Urothelium cell line (cell line): ENCODE data around the gene SUB1.
"Not testable (repeated sequence)": the region's sequence is repeated elsewhere in the genome, so short reads cannot be mapped to it uniquely, and the experiment has no call there.

Source experiments
- DNase-seq: peaks from one replicate; pipeline ENCODE4 v3.0.0; 2011; ENCODE audit warnings: low spot score, mixed read lengths
- FAIRE-seq: peaks from 2 replicates; lab custom pipeline; 2011; peaks lifted over from hg19 to GRCh38; lab: Jason Lieb, UNC

The SUB1 gene

DNA sequence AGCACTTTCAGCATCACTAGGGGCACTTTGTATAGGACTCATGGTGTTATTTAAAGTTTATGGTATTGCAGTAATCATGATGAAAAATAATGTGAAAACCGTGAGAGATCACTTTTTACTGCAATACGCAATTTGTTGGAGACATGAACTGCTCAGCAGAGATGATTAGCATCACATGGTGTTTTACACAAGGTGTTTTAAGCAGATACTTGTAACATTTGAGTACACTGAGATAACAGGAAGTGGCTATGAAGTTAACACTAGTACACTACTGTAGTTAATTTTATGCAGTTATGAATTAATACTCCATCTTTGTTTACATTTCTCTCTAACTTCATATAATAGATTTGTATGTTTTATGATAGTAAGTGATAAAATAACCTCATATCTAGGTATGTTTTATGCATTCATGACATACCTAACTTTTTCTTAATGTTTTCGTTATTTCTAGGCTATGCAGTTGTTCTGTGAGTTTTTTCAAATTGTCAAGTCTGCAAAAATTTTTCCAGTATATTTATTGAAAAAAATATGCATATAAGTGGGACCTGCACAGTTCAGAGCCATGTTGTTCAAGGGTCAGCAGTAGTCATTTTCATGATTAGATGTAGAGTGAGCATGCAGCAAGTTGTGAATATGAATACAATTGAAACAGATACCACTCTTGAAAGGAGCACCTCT is 13.0 kb downstream of the SUB1 start:
- FAIRE-seq, result no peak
- DNase-seq, result no peak

DNA sequence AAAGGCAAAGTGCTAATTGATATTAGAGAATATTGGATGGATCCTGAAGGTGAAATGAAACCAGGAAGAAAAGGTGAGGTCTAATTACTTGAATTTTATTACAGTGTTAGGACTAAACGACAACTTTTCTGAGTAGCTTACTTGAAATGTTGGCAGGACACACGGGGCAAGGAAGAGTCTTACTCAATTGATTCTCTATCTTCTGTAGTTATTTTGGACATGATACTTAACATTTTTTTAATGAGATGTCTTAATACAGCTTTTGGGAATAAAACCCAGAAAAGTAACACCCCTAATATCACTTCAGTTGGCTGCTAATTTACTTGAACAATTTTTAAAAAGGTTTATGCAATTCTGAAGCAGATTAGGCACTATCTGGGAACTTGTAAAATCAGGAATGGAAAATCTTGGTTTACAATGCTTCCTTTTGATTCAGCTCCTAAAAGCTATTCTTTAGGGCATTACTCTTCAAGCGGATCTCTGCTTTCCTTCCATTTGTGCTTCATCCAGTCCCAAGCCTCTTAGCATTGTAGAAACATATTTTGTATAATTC is 13.7 kb downstream of the SUB1 start:
- DNase-seq (no peak), FAIRE-seq (no peak)

DNA sequence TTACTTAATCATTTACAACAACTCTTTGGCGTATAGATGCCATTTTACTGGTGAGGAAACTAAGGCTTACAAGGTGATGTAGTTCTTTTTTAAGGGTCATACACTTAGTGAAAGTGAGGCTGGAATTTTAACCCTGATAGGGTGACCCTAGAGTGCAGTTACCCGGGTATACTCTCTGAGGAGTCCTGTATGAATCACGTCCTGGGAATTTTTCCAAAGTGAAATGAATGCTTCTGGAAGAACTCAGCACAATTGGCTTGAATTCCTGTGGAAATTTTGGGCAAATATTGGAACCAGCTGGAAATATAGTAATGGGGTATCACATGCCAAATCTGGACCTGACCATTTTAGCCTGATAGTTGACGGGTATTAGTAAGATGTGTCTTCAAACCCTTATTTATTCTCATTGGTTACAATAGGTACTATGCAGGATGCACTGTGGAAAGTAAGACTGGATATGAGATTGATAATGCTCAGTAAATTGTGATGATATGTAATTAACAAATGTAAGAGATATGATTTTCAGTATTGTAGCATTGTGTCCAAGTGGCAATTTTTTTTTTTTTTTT is 14.8 kb downstream of the SUB1 start:
- peak; percentile 73 for DNase-seq

DNA sequence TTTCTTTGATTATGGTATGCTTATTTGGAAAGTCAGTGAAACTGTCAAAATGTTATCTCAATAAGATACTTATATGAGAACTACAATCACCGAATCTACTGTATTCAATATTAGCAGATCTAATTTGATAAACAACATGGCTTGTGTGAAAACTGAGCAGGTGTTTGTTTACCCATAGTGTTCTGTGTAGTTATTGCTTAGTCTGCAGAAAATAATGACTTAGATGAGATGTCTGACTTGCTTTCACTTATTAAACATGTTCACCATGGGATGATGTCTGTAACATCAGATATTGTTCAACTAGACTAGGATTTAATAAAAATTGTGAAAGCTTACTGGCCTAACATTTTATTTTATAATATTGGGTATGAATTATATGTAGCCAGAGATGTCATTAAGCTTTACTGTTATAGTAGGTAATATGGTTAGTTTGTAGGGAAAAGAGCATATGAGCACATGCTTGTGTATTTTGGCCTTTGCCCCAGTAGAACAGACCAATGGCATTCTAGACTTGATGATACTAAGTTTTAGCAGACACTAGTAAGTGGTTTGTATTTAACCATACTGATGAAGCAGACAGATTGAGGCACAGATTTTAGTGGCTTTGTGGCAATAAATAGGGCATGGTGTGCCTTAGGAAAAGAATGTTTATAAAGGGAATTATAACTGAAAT is 16.4 kb downstream of the SUB1 start:
- DNase-seq (no peak), FAIRE-seq (no peak)

More for the DNA sequence above, 14.8 kb downstream of the SUB1 start:
- peak; percentile 32 for FAIRE-seq

DNA sequence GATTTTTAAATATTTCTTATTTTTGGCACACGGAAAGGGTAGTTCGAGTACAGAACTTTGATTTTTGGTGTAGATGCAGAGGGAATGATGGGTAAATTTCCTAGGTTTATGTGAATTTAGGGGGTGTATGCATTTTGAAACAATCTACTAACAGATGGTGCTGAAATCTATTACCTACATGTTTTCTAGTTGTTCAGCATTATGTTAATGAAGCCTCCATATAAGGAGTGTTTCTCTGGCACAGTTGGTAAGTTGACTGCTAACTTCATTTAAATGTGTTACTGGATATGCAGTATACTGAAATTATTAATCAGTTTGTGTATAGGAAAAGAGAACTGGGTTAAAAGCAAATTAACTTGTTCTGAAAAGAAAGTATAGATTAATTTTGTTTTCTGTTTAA is 17.5 kb downstream of the SUB1 start:
- no peak for FAIRE-seq
- DNase-seq, result no peak

DNA sequence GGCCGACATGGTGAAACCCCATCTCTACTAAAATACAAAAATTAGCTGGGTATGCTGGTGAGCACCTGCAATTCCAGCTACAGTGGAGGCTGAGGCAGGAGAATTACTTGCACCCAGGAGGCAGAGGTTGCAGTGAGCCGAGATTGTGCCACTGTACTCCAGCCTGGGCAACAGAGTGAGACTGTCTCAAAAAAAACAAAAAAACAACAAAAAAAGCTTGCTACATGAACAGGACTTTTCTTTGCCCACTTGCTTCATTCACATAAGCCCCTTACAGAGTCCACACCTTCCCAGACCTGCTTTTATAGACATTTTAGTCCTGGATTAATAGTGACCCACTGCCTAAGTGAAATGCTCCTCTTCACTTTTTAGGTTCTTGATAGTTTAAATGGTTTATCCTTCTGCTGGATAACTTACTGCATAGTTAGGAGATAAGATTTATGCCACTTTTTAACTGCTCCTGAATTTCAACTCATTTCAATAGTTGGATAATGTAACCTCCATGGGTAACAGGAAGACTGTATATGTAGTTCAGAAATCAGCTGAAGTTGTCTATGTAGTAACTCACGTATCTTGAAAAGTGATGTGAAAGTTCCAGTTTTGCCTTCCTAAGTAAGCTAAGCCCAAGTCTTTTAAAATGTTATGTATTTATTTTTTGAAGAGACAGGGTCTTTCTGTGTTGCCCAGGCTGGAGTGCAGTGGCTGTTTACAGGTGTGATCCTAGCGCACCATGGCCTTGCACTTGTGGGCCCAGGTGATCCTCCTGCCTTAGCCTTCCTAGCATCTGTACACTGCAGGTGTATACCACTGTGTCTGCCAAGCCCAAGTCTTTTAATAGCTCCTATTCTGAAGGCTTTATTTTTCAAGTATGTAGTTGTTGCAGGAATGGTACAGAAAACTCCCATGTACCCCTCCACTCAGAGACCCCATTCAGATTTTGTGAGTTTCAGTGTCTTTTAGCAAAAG is 19.7 kb downstream of the SUB1 start:
- DNase-seq, result no peak
- FAIRE-seq, result peak; percentile 50

DNA sequence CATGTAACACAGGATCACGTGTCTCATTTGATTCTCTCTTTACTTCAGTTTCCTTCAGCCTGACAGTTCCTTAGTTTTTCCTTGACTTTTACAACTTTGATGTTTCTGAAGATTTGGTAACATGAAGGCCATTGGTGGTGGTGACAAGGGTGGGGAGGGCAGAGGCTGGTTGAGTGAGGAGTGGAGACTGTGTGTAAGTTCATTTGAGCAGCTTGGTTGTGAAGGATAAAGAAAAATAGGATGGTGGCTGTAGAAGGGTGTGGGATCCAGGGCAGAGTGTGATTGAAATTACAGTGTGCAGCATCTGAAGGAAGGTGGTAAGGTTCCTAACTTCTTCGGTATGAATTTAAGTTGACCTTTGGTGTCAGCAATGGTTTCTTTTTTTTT is 20.4 kb downstream of the SUB1 start:
- no peak for FAIRE-seq
- DNase-seq, result no peak

DNA sequence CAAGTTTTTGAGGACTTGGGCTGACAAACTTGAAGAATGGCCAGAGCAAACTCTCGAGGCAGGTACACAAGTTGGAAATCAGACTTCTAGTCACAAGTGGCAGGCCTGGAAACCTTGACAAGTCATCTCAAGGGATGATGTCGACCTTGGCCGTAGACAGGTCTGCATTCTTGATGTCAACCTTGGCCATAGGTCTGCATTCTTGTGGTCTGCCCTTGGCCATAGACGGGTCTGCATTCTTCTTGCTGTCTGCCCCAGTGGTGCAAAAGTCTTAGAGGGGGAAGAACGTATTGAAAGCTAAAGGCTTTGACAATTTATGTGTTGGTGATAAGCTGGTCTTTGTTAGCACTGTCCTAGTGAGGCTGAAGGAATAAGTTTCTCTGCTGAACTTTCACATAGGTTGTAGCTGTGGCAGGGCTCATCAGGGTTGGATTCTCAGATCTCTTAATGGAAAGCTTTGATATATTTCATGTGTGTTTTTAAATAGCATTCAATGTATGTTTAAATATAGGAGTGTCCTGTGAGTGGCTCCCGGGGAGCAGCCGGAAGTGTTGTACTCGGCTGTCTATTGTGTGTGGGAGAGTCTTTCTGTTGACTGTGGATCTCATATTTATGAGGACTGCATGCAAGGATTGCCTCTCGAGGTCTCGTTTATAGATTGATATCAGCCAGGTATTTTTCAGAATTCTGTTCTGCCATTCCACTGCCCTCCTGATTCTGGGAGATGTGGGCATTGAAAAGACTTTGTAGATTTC is 27.0 kb downstream of the SUB1 start:
- FAIRE-seq (peak; percentile 81), DNase-seq (peak; percentile 23)

DNA sequence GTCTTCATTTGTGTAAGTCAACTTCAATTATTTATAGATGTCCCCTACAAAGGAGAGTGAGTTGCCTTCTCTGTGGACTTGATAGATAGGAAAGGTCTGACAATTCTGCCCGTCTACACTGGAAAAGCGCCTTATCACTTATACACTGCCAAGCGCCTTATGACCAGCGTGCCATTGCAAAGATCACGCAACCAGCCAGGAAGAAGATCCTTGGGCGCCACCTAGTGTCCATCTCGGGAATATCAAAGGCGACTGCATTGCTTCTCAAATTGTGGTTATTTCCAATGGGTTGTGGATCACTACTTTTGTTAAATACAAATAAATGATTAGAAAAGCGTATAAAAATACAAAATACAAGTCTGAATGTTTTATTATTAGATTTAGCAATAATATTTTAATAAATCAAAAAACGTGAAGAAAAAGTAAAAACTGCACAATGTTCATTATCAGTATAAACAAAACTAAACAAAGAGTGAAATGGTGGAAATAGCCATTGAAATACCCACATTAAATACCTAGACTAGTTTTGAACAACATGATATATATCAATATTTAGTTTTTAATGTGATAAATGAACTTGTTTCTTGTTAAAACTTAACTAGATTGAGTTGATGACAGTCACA is 27.8 kb downstream of the SUB1 start:
- FAIRE-seq, result peak; percentile 88
- peak; percentile 85 for DNase-seq

DNA sequence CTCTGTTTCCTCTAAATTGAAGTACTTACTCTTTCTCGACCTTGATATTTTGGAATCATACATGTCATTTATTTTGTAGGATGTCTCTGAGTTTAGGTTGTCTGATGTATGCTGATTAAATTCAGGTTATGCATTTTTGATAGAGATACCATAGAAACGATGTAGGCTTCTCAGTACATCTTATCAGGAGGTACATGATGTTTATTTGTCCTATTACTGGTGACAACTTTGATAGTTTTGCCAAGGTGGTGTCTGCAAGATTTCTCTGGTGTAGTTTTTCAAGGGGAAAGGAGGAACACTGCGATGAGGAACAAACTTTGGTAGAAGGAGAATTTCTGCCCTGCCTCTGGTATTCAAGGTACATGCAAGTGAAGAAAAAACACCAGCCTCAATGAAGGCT is 29.9 kb downstream of the SUB1 start:
- FAIRE-seq, result no peak
- no peak for DNase-seq

DNA sequence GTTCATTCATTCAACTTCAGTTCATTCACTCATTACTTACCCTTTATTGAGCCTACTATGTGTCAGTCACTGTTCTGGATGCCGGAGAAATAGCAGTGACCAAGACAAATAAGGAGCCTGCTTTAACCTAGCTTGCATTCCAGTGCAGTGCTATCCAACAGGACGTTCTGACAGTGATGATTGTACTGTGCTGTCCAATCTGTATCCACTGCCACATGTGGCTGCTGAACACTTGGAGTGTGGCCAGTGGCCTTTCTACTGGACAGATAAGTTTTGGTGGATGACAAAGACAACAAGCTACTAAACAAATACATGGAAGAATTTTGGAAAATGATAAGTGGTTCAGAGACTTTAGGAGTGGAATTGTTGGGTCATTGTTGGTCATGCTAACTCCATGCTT is 33.6 kb downstream of the SUB1 start:
- FAIRE-seq (no peak), DNase-seq (no peak)

DNA sequence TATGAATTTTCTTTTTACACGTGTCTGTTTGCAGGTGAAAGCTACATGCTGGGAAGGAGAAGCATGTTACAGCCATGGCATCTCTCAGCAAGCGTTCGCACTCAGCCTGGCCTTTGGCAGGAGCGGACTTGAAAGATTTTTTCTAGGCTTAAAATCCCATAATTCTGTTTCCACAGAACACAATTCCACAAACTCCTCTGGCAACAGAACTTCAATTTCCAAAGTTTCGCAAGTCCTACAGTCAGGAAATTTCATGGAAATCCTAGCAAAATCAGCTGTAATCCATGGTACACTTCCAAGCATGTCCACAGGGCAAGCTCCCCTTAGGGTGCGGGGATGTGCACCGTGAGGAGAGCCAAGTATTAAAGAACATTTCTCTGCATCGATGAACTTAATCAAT is 35.9 kb downstream of the SUB1 start:
- no peak for DNase-seq
- no peak for FAIRE-seq

DNA sequence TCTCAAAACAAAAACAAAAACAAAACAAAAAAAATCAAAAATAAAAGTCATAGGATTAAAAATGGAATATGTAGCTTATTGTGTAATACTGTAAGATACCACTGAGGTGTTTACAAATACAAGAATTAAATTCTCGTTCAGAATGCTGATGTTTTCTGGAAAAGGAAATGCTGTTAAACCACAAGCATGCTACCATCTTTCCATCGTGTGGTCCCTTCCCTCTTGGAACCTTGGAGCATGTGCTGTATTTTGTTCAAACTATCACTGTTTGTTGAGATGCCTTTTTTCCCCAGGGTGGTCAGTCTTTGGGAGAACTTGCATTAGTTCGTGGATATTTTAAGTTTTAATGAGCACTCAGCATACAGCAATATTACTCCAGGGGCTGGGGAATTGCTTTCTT is 39.7 kb downstream of the SUB1 start:
- DNase-seq, result no peak
- FAIRE-seq, result no peak

DNA sequence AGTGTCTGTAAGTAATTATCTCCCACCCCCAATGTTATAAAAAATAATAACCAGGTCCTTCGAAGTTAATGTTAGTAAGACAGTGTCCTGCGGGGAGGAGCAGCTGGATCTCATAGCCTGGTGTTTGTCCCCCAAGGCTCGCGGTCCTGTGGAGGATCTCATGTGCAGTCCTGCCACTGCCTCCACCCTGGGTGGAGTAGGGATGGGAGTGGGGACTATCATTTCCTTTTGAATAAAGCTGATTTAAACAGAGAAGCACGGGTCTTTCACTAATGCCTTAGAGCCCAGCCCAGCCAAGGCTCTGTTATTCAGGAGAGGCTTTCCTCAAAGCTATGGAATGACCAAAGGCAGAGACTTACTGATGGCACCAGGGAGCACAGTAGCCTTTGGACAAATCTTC is 40.2 kb downstream of the SUB1 start:
- no peak for DNase-seq
- FAIRE-seq, result no peak

DNA sequence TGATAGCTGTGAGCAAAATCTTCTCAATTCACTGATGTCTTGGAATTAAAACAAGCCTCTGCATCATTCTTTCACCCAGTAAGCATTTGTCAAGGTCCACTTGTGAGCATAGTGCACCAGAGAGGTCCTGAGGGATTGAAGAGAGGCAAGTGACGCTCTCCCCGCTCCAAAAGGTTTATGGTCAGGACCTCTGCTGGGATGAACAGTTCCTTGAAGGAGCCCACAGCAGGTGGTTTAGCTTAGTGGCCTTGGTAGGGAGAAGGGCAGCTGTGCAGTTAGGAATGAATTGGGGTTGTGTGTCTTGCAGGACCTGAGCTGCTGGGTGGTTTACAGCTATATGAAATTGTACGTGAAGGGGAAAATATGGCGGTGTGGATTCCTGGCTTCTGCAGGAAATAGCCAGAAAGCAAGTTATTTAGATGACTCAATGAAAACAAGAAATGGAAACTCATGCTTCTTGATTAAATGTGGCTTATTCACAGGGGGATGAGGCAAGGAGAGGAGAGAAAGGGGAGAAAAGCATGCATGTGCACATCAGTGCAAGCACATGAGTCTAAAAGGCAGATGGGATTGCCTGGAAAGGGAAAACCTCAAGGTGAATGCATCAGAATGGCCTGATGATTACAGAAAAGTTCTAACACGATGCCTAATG is 42.0 kb downstream of the SUB1 start:
- FAIRE-seq (no peak), DNase-seq (no peak)

DNA sequence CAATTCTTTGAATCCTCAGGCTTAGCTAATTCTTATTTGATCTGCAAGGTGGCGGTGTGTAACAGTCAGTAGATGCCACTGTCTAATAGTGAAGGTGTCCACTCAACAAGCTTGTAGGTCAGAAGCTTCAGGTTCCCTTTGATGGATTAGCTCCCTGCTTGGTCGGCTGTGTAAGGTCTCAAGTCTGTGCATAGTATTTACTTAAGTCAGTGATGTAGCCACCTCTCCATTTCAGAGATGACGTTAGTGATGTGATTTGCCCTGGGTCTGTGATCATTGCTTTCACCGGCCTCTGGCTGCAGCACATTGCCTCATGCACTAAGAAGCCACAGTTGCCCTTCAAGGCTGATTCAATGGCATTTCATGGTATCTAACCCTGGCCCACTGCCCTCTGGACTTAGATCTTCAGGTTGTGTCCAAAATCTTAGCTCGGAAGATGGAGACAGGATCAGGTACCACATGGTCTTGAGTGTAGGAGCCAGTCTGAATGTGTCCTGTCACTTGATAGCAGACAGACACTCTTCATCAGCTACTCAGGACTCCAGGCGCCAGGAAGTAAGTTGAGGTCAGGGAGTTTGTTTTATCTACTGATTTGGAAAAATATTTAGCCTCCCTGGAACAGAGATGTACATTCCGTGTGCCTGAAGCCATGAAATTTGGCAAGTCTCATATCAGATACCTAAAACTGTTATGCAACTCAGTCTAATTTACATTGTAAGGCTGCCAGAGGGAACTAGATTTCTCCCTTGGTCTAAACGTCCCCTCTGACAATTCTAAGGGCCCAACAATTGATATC is 42.9 kb downstream of the SUB1 start:
- no peak for FAIRE-seq
- DNase-seq, result no peak

DNA sequence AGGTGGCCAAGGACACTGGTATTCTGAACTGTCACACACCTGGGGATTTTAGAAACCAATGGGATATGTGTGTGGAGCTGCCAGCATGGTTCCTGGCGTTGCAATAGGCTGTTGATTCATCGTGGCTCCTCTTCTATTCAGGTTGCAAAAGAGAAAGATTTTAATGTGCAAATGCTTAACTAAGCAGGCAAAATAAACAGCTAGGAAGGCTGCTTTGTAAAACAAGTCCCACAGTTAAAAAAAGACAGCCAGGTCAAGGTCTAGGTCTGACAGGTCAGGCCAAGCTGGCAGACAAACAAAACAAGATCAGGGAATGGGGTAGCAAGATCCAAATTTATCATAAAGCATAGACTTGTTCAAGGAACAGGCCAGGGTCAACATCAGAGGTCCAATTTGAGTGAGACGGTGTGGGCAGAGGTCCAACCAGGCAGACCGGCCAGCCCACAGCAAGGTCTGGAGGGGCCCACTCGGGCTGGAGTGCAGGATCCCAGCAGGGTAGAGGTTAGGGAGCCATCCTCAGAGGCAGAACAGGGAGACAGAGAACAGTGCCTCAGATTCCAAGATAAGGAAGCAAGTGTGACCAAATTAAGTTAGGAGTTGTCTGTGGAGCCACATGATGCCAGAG is 45.6 kb downstream of the SUB1 start:
- DNase-seq (no peak), FAIRE-seq (no peak)

DNA sequence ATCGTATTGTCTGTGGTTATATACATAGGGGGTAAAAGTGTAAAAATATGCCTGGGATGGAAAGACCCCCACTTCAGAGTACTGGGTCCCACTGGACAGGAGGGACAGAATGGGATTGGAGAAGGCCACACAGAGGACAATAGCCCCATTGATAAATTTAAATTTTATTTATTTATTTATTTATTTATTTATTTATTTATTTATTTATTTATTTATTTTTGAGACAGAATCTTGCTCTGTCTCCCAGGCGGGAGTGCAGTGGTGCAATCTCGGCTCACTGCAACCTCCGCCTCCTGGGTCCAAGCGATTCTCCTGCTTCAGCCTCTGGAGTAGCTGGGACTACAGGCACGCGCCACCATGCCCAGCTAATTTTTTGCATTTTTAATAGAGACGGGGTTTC is 47.7 kb downstream of the SUB1 start:
- DNase-seq, FAIRE-seq: not testable (repeated sequence)
